ENCODE results near the gene UHRF1.
"Not testable (repeated sequence)": the region's sequence is repeated elsewhere in the genome, so short reads cannot be mapped to it uniquely, and the experiment has no call there.

The UHRF1 gene

GRCh38 chr19:4916292-4917082 lies 7.2 kb downstream of the UHRF1 start:
- Histone ChIP-seq H3K4me1 (ENCODE audit: control insufficient read depth in 1 of 2, insufficient read depth in 2 of 2, low read length in 2 of 2) (peaks cover 3 to 12% of the 10 kb centered on the region in 2 donors), H3K27me3 (ENCODE audit: low read depth, low read length) (no peaks in the 10 kb centered on the region), H3K9me3 (ENCODE audit: control insufficient read depth in 1 of 2, low read length in 2 of 2) (no peaks in the 10 kb centered on the region), H3K27ac (ENCODE audit: low read length) (no peak overlapping the region), H3K36me3 (ENCODE audit: control insufficient read depth in 1 of 2, insufficient read depth in 2 of 2, low read length in 2 of 2) (no peaks in the 10 kb centered on the region), H3K4me3 (ENCODE audit: low read depth in 1 of 2, low read length in 2 of 2) (peak overlapping the region; percentile 30 to 41)

DNA sequence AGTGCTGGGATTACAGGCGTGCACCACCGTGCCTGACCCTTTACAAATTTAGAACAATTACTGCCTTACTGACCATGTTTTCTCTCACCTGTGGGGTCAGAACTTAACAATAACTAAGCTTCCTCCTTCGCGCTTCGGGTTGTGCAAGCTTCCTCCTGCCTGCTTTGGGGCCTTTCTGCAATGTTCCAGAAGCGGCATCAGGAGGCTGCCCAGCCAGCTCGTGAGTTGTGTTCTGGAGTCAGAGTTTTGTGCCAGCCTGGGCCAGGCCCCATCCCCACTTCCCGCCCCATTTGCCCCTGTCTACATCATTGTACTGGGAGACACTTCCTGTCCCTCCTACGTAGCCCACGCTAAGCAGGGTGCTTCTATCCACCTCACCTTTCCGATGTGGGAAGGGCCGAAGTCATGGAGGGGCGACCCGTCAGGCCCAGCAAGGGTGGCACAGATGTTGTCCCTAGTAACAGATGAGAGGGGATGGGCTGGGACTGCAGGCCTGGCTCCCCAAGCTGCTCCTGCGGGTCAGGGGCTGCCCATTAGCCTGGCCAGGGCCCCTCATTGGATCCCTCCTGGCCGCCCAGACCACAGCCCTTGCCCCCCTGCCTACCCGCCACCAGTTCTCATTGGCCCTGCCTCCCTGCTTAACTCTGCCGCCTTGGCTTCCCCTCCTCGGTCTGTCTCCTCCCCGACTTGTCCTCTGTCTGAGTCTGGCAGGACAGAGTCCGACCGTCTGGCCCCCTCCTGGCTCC lies 13.4 kb downstream of the UHRF1 start:
- H3K36me3 ChIP-seq (ENCODE audit: control insufficient read depth in 1 of 2, insufficient read depth in 2 of 2, low read length in 2 of 2) = no peaks in the 10 kb centered on the region
- H3K9me3 ChIP-seq (ENCODE audit: control insufficient read depth in 1 of 2, low read length in 2 of 2) = no peaks in the 10 kb centered on the region
- H3K27ac ChIP-seq (ENCODE audit: low read length) = no peak overlapping the region
- no peak overlapping the region for H3K4me3 ChIP-seq (ENCODE audit: low read depth in 1 of 2, low read length in 2 of 2)
- no peaks in the 10 kb centered on the region for H3K27me3 ChIP-seq (ENCODE audit: low read depth, low read length)
- no peaks in the 10 kb centered on the region for H3K4me1 ChIP-seq (ENCODE audit: control insufficient read depth in 1 of 2, insufficient read depth in 2 of 2, low read length in 2 of 2)

DNA sequence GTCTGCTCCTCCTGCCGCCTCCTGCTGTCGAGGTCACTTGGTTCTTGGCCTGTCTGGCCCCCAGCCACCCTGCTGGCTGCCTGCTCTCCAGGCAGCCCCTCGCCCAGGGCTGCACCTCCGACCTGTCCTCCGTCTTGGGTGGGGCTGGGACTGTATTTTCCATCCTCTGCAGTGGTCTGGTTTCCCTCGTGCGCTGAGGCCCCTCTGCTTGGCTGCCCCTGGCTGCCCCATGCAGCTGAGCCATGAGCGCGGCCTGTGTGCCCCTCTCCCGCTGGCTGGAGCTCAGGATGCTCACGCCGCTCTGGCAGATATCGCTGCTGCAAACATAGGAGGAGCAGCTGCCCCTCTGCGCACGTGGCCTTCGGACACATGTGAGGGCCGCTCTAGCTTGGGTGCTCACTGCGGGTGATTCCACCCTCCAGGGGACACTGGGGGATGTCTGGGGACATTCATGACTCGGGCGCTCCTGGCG lies 14.0 kb downstream of the UHRF1 start:
- no peak overlapping the region for H3K27ac ChIP-seq (ENCODE audit: low read length)
- H3K4me1 ChIP-seq (ENCODE audit: control insufficient read depth in 1 of 2, insufficient read depth in 2 of 2, low read length in 2 of 2) = no peaks in the 10 kb centered on the region
- H3K36me3 ChIP-seq (ENCODE audit: control insufficient read depth in 1 of 2, insufficient read depth in 2 of 2, low read length in 2 of 2) = no peaks in the 10 kb centered on the region
- no peaks in the 10 kb centered on the region for H3K27me3 ChIP-seq (ENCODE audit: low read depth, low read length)
- no peak overlapping the region for H3K4me3 ChIP-seq (ENCODE audit: low read depth in 1 of 2, low read length in 2 of 2)
- no peaks in the 10 kb centered on the region for H3K9me3 ChIP-seq (ENCODE audit: control insufficient read depth in 1 of 2, low read length in 2 of 2)

GRCh38 chr19:4929186-4929585 lies 19.9 kb downstream of the UHRF1 start:
- H3K9me3 ChIP-seq (ENCODE audit: control insufficient read depth in 1 of 2, low read length in 2 of 2) = no peaks in the 10 kb centered on the region
- no peak overlapping the region for H3K4me3 ChIP-seq (ENCODE audit: low read depth in 1 of 2, low read length in 2 of 2)
- H3K27ac ChIP-seq (ENCODE audit: low read length) = no peak overlapping the region
- H3K4me1 ChIP-seq (ENCODE audit: control insufficient read depth in 1 of 2, insufficient read depth in 2 of 2, low read length in 2 of 2) = no peaks in the 10 kb centered on the region
- no peaks in the 10 kb centered on the region for H3K36me3 ChIP-seq (ENCODE audit: control insufficient read depth in 1 of 2, insufficient read depth in 2 of 2, low read length in 2 of 2)
- no peaks in the 10 kb centered on the region for H3K27me3 ChIP-seq (ENCODE audit: low read depth, low read length)

- H3K4me1 ChIP-seq (ENCODE audit: control insufficient read depth in 1 of 2, insufficient read depth in 2 of 2, low read length in 2 of 2) = no peaks in the 10 kb centered on the region
- no peaks in the 10 kb centered on the region for H3K9me3 ChIP-seq (ENCODE audit: control insufficient read depth in 1 of 2, low read length in 2 of 2)
- H3K4me3 ChIP-seq (ENCODE audit: low read depth in 1 of 2, low read length in 2 of 2) = no peak overlapping the region
- H3K27ac ChIP-seq (ENCODE audit: low read length) = no peak overlapping the region
- H3K36me3 ChIP-seq (ENCODE audit: control insufficient read depth in 1 of 2, insufficient read depth in 2 of 2, low read length in 2 of 2) = no peaks in the 10 kb centered on the region
- no peaks in the 10 kb centered on the region for H3K27me3 ChIP-seq (ENCODE audit: low read depth, low read length)
Measured at GRCh38 chr19:4930664-4931063, 21.4 kb downstream of the UHRF1 start.

DNA sequence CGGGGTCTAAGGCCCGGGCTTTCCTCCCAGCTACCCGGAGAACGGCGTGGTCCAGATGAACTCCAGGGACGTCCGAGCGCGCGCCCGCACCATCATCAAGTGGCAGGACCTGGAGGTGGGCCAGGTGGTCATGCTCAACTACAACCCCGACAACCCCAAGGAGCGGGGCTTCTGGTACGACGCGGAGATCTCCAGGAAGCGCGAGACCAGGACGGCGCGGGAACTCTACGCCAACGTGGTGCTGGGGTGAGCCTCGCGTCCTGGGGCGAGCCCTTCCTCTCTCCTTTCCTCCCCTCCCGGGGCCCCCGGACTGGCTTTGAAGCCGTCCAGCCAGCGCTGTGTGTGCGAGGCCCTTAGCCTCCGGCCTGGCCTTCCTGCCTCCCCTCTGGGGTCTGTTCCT lies 23.4 kb downstream of the UHRF1 start:
- Histone ChIP-seq H3K27me3 (ENCODE audit: low read depth, low read length) (no peaks in the 10 kb centered on the region), H3K4me3 (ENCODE audit: low read depth in 1 of 2, low read length in 2 of 2) (no peak overlapping the region), H3K27ac (ENCODE audit: low read length) (no peak overlapping the region), H3K9me3 (ENCODE audit: control insufficient read depth in 1 of 2, low read length in 2 of 2) (no peaks in the 10 kb centered on the region), H3K4me1 (ENCODE audit: control insufficient read depth in 1 of 2, insufficient read depth in 2 of 2, low read length in 2 of 2) (no peaks in the 10 kb centered on the region), H3K36me3 (ENCODE audit: control insufficient read depth in 1 of 2, insufficient read depth in 2 of 2, low read length in 2 of 2) (no peaks in the 10 kb centered on the region)

DNA sequence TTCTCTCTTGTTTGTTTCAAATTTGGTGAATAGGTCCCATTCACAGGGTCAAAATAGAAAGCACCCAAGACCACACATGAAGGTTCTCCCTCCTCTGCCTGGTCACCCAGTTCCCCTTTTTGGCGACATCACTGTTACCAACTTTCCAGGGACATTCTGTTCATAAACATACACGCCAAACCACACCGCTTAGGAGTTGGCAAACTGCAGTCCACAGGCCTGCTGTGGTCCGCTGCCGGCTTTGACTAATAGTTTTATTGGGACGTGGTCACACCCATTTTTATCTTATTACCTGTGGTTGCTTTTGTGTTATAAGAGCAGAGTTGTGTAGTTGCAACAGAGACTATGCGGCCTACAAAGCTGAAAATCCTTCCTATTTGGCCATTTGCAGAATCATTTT lies 24.2 kb downstream of the UHRF1 start:
- no peaks in the 10 kb centered on the region for H3K9me3 ChIP-seq (ENCODE audit: control insufficient read depth in 1 of 2, low read length in 2 of 2)
- no peaks in the 10 kb centered on the region for H3K4me1 ChIP-seq (ENCODE audit: control insufficient read depth in 1 of 2, insufficient read depth in 2 of 2, low read length in 2 of 2)
- no peaks in the 10 kb centered on the region for H3K36me3 ChIP-seq (ENCODE audit: control insufficient read depth in 1 of 2, insufficient read depth in 2 of 2, low read length in 2 of 2)
- no peaks in the 10 kb centered on the region for H3K27me3 ChIP-seq (ENCODE audit: low read depth, low read length)
- H3K27ac ChIP-seq (ENCODE audit: low read length) = no peak overlapping the region
- no peak overlapping the region for H3K4me3 ChIP-seq (ENCODE audit: low read depth in 1 of 2, low read length in 2 of 2)

DNA sequence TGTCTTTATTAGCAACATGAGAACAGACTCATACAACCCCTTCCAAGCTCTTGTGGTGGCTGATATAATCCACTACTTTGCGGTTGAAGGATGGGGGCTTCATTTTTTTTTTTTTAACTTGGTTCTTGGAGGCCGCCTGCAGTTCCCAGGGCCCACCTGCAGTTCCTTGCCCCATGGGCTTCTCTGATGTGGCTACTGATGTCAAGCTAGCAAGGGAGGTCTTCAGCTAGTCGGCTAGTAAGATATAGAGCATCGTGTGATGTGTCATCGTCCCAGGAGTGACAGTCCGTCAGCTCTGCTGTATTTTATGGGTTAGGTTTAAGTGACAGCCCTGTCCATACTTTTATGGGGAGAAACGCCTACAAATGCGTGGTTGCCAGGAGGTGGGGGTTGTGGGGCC lies 26.1 kb downstream of the UHRF1 start:
- no peak overlapping the region for H3K4me3 ChIP-seq (ENCODE audit: low read depth in 1 of 2, low read length in 2 of 2)
- H3K36me3 ChIP-seq (ENCODE audit: control insufficient read depth in 1 of 2, insufficient read depth in 2 of 2, low read length in 2 of 2) = no peaks in the 10 kb centered on the region
- no peak overlapping the region for H3K27ac ChIP-seq (ENCODE audit: low read length)
- no peaks in the 10 kb centered on the region for H3K9me3 ChIP-seq (ENCODE audit: control insufficient read depth in 1 of 2, low read length in 2 of 2)
- no peaks in the 10 kb centered on the region for H3K4me1 ChIP-seq (ENCODE audit: control insufficient read depth in 1 of 2, insufficient read depth in 2 of 2, low read length in 2 of 2)
- H3K27me3 ChIP-seq (ENCODE audit: low read depth, low read length) = no peaks in the 10 kb centered on the region

- Histone ChIP-seq H3K36me3 (ENCODE audit: control insufficient read depth in 1 of 2, insufficient read depth in 2 of 2, low read length in 2 of 2) (no peaks in the 10 kb centered on the region), H3K27me3 (ENCODE audit: low read depth, low read length) (no peaks in the 10 kb centered on the region)
Measured at GRCh38 chr19:4937060-4937459, 27.8 kb downstream of the UHRF1 start.

GRCh38 chr19:4938461-4938860 lies 29.2 kb downstream of the UHRF1 start:
- not testable (repeated sequence) for H3K27me3 ChIP-seq (ENCODE audit: low read depth, low read length); H3K27ac ChIP-seq (ENCODE audit: low read length); H3K4me1 ChIP-seq (ENCODE audit: control insufficient read depth in 1 of 2, insufficient read depth in 2 of 2, low read length in 2 of 2); H3K9me3 ChIP-seq (ENCODE audit: control insufficient read depth in 1 of 2, low read length in 2 of 2); H3K4me3 ChIP-seq (ENCODE audit: low read depth in 1 of 2, low read length in 2 of 2); H3K36me3 ChIP-seq (ENCODE audit: control insufficient read depth in 1 of 2, insufficient read depth in 2 of 2, low read length in 2 of 2)

More at GRCh38 chr19:4937060-4937459, 27.8 kb downstream of the UHRF1 start:
- H3K4me3 ChIP-seq (ENCODE audit: low read depth in 1 of 2, low read length in 2 of 2) = no peak overlapping the region
- H3K9me3 ChIP-seq (ENCODE audit: control insufficient read depth in 1 of 2, low read length in 2 of 2) = no peaks in the 10 kb centered on the region
- no peaks in the 10 kb centered on the region for H3K4me1 ChIP-seq (ENCODE audit: control insufficient read depth in 1 of 2, insufficient read depth in 2 of 2, low read length in 2 of 2)
- no peak overlapping the region for H3K27ac ChIP-seq (ENCODE audit: low read length)

- Histone ChIP-seq H3K4me1 (ENCODE audit: control insufficient read depth in 1 of 2, insufficient read depth in 2 of 2, low read length in 2 of 2) (no peaks in the 10 kb centered on the region), H3K27ac (ENCODE audit: low read length) (no peak overlapping the region), H3K36me3 (ENCODE audit: control insufficient read depth in 1 of 2, insufficient read depth in 2 of 2, low read length in 2 of 2) (no peaks in the 10 kb centered on the region), H3K4me3 (ENCODE audit: low read depth in 1 of 2, low read length in 2 of 2) (no peak overlapping the region), H3K27me3 (ENCODE audit: low read depth, low read length) (no peaks in the 10 kb centered on the region), H3K9me3 (ENCODE audit: control insufficient read depth in 1 of 2, low read length in 2 of 2) (no peaks in the 10 kb centered on the region)
Measured at GRCh38 chr19:4939466-4939865, 30.2 kb downstream of the UHRF1 start.

All from muscle layer of duodenum (tissue), 2 donors.